ENCODE data around the gene SERHL2.
"Not testable (repeated sequence)": the region's sequence is repeated elsewhere in the genome, so short reads cannot be mapped to it uniquely, and the experiment has no call there.

The SERHL2 gene

GRCh38 chr22:42577141-42577540, 23.4 kb downstream of the SERHL2 start:
- not testable (repeated sequence) for DNase-seq

- DNase-seq = no peak
These were observed 24.0 kb downstream of the SERHL2 start for GRCh38 chr22:42577623-42578240.

GRCh38 chr22:42580040-42580439, 26.3 kb downstream of the SERHL2 start:
- DNase-seq = not testable (repeated sequence)

GRCh38 chr22:42581194-42581761, 27.5 kb downstream of the SERHL2 start:
- not testable (repeated sequence) for DNase-seq

- DNase-seq = peak; percentile 69
These were observed 28.3 kb downstream of the SERHL2 start for GRCh38 chr22:42581762-42582716.

GRCh38 chr22:42582987-42583386, 29.2 kb downstream of the SERHL2 start:
- no peak for DNase-seq

- no peak for DNase-seq
These were observed 30.7 kb downstream of the SERHL2 start for GRCh38 chr22:42584364-42584940.

GRCh38 chr22:42585096-42585495, 31.3 kb downstream of the SERHL2 start:
- no peak for DNase-seq

- DNase-seq = no peak
These were observed 32.6 kb downstream of the SERHL2 start for GRCh38 chr22:42586381-42586780.

GRCh38 chr22:42587588-42588175, 33.9 kb downstream of the SERHL2 start:
- DNase-seq = no peak

- DNase-seq = no peak
These were observed 38.2 kb downstream of the SERHL2 start for GRCh38 chr22:42591987-42592386.

- no peak for DNase-seq
These were observed 41.7 kb downstream of the SERHL2 start for GRCh38 chr22:42595434-42595833.

- DNase-seq = no peak
These were observed 42.6 kb downstream of the SERHL2 start for GRCh38 chr22:42596336-42596735.

- DNase-seq = no peak
These were observed 43.2 kb downstream of the SERHL2 start for GRCh38 chr22:42596863-42597530.

- DNase-seq = no peak
These were observed 48.2 kb downstream of the SERHL2 start for GRCh38 chr22:42601879-42602465.

GRCh38 chr22:42602470-42602869, 48.7 kb downstream of the SERHL2 start:
- DNase-seq = no peak

GRCh38 chr22:42603427-42603826, 49.7 kb downstream of the SERHL2 start:
- no peak for DNase-seq

GRCh38 chr22:42604403-42604802, 50.6 kb downstream of the SERHL2 start:
- DNase-seq = no peak

- not testable (repeated sequence) for DNase-seq
These were observed 53.9 kb downstream of the SERHL2 start for GRCh38 chr22:42607641-42608040.

- no peak for DNase-seq
These were observed 54.5 kb downstream of the SERHL2 start for GRCh38 chr22:42608136-42608822.

GRCh38 chr22:42608823-42609361, 55.1 kb downstream of the SERHL2 start:
- DNase-seq = no peak

Data from CD4-positive, alpha-beta T cell treated with Interleukin-15 for 1 hour (primary cell).